Stimulated activated naive CD8-positive, alpha-beta T cell treated with anti-CD3 and anti-CD28 coated beads, Interleukin-15, Interleukin-2, amounts not matched to agents 100 U/mL and 50 U/mL, for 24 hours (primary cell): ENCODE measurements around the gene KRT33A.
"Not testable (repeated sequence)": the region's sequence is repeated elsewhere in the genome, so short reads cannot be mapped to it uniquely, and the experiment has no call there.

Experiments
- ATAC-seq: fragments of 150-1000 bp; cut with Tn5 transposase; one replicate; pipeline ENCODE4 v1.10.0; 2021
- DNase-seq: peaks from one replicate; pipeline ENCODE4 v3.0.0; 2021

Gene KRT33A

GRCh38 chr17:41363881-41364280, 13.3 kb upstream of the KRT33A start:
- DNase-seq, result no peak
- ATAC-seq, result no peak

GRCh38 chr17:41360296-41360995, 9.8 kb upstream of the KRT33A start:
- no peak for ATAC-seq
- DNase-seq, result no peak

- no peak for ATAC-seq
- no peak for DNase-seq
Measured at GRCh38 chr17:41354536-41354935, 3.9 kb upstream of the KRT33A start.

- no peak for ATAC-seq
- no peak for DNase-seq
Measured at GRCh38 chr17:41352597-41353366, 2.2 kb upstream of the KRT33A start.

GRCh38 chr17:41351177-41351576, 549 bp upstream of the KRT33A start:
- DNase-seq (no peak), ATAC-seq (no peak)

GRCh38 chr17:41347869-41348760, 2.5 kb downstream of the KRT33A start:
- ATAC-seq (no peak), DNase-seq (no peak)

GRCh38 chr17:41346421-41346820, 4.2 kb downstream of the KRT33A start:
- not testable (repeated sequence) for ATAC-seq, DNase-seq

GRCh38 chr17:41345992-41346391, 4.6 kb downstream of the KRT33A start:
- no peak for ATAC-seq
- no peak for DNase-seq

GRCh38 chr17:41343029-41343428, 7.6 kb downstream of the KRT33A start:
- no peak for DNase-seq
- ATAC-seq, result no peak

GRCh38 chr17:41340934-41341861, 9.4 kb downstream of the KRT33A start:
- DNase-seq (peak; percentile 32), ATAC-seq (peak; percentile 70)

GRCh38 chr17:41340494-41340893, 10.1 kb downstream of the KRT33A start:
- no peak for DNase-seq
- no peak for ATAC-seq

GRCh38 chr17:41339571-41340172, 11.0 kb downstream of the KRT33A start:
- DNase-seq (no peak), ATAC-seq (no peak)

- DNase-seq (no peak), ATAC-seq (peak; percentile 28)
Measured at GRCh38 chr17:41338961-41339485, 11.6 kb downstream of the KRT33A start.

GRCh38 chr17:41335747-41336146, 14.9 kb downstream of the KRT33A start:
- ATAC-seq, result no peak
- no peak for DNase-seq

GRCh38 chr17:41334385-41335305, 16.0 kb downstream of the KRT33A start:
- DNase-seq (no peak), ATAC-seq (no peak)

- no peak for ATAC-seq
Measured at GRCh38 chr17:41333836-41334235, 16.8 kb downstream of the KRT33A start.

GRCh38 chr17:41333098-41333497, 17.5 kb downstream of the KRT33A start:
- ATAC-seq (no peak), DNase-seq (no peak)

More at GRCh38 chr17:41333836-41334235, 16.8 kb downstream of the KRT33A start:
- no peak for DNase-seq

GRCh38 chr17:41332239-41332638, 18.4 kb downstream of the KRT33A start:
- DNase-seq, result no peak
- ATAC-seq, result no peak

- no peak for ATAC-seq
- no peak for DNase-seq
Measured at GRCh38 chr17:41331606-41332005, 19.0 kb downstream of the KRT33A start.
